ENCODE data around the gene RRAS2.
"Not testable (repeated sequence)": the region's sequence is repeated elsewhere in the genome, so short reads cannot be mapped to it uniquely, and the experiment has no call there.

RRAS2 gene

GRCh38 chr11:14350215-14350614 lies 8.8 kb downstream of the RRAS2 start:
- no peak overlapping the region for H3K4me3 ChIP-seq (ENCODE audit: low read depth, low read length)
- in situ Hi-C loops (cut with HindIII; ENCODE audit: low sequenced_read_pairs): no loop called here
- DNase-seq (ENCODE audit: low read depth, low spot score): no peak
- TF ChIP-seq CTCF (IDR thresholded peaks at IDR 0.05; ENCODE audit: low read depth, low read length): no peak

- no peak for DNase-seq (ENCODE audit: low read depth, low spot score)
- in situ Hi-C loops (cut with HindIII; ENCODE audit: low sequenced_read_pairs): no loop called here
- no peak overlapping the region for H3K4me3 ChIP-seq (ENCODE audit: low read depth, low read length)
- no peak for TF ChIP-seq CTCF (IDR thresholded peaks at IDR 0.05; ENCODE audit: low read depth, low read length)
These were observed 11.0 kb downstream of the RRAS2 start for GRCh38 chr11:14347991-14348390.

DNA sequence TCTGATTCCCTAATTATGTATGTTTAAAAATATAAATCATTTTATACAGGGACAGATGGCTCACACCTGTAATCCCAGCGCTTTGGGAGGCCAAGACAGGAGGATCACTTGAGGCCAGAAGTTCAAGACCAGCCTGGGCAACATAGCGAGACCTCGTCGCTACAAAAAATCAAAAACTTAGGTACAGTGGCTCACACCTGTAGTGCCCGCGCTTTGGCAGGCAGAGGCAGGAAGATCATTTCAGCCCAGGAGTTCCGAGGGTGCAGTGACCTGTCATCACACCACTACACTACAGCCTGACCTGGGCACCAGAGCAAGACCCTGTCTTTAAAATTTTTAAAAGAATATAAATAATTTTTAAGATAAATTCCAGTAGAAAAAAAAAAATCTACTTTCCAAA lies 11.5 kb downstream of the RRAS2 start:
- TF ChIP-seq CTCF (IDR thresholded peaks at IDR 0.05; ENCODE audit: low read depth, low read length): no peak
- in situ Hi-C loops (cut with HindIII; ENCODE audit: low sequenced_read_pairs): no loop called here
- DNase-seq (ENCODE audit: low read depth, low spot score): no peak
- H3K4me3 ChIP-seq (ENCODE audit: low read depth, low read length): no peak overlapping the region

GRCh38 chr11:14346303-14346955 lies 12.6 kb downstream of the RRAS2 start:
- no peak for TF ChIP-seq CTCF (IDR thresholded peaks at IDR 0.05; ENCODE audit: low read depth, low read length)
- no peak for DNase-seq (ENCODE audit: low read depth, low spot score)
- in situ Hi-C loops (cut with HindIII; ENCODE audit: low sequenced_read_pairs): no loop called here
- no peak overlapping the region for H3K4me3 ChIP-seq (ENCODE audit: low read depth, low read length)

DNA sequence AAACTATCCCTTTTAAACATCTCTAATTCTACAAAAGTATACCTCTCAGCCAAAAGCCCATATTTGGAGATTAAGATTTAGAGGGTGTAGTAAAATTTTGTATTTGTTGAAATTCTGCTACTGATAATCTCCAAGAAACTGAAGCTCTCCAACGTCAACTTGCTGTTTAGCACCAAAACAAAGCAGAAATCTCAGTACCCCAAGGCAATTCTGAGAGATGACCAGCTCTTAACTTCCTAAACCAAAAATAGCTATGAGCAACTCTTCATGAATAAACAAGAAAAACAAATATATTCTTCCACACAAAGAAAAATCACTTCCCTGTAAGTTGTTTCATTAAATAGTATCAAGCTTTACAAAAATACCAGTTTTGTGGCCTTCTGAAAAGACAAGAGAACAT lies 13.3 kb downstream of the RRAS2 start:
- no peak overlapping the region for H3K4me3 ChIP-seq (ENCODE audit: low read depth, low read length)
- DNase-seq (ENCODE audit: low read depth, low spot score): no peak
- in situ Hi-C loops (cut with HindIII; ENCODE audit: low sequenced_read_pairs): no loop called here
- no peak for TF ChIP-seq CTCF (IDR thresholded peaks at IDR 0.05; ENCODE audit: low read depth, low read length)

- in situ Hi-C loops (cut with HindIII; ENCODE audit: low sequenced_read_pairs): not testable (repeated sequence)
These were observed 14.0 kb downstream of the RRAS2 start for GRCh38 chr11:14345016-14345415.

DNA sequence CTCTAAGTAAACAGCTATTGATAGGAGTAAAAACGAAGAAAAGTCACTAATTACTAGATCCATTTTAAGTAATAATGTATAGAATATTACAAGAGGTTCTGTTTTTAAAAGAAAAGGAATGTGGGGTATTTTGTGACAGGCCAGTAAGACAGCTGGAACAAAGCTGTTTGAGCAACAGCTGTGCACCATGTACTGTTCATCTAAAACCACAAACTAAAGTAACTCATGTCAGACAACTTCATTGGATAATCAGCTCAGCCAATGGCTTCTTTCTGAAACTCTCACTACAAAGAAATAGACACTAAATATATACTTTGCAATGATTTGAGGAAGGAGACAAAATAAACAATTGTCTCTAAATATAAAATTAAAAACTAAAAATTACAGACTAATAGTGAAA lies 16.1 kb downstream of the RRAS2 start:
- H3K4me3 ChIP-seq (ENCODE audit: low read depth, low read length): no peak overlapping the region
- no peak for TF ChIP-seq CTCF (IDR thresholded peaks at IDR 0.05; ENCODE audit: low read depth, low read length)
- peak; percentile 56 for DNase-seq (ENCODE audit: low read depth, low spot score)
- in situ Hi-C loops (cut with HindIII; ENCODE audit: low sequenced_read_pairs): no loop called here

More at GRCh38 chr11:14345016-14345415, 14.0 kb downstream of the RRAS2 start:
- not testable (repeated sequence) for DNase-seq (ENCODE audit: low read depth, low spot score); H3K4me3 ChIP-seq (ENCODE audit: low read depth, low read length)
